GM12875 (cell line): ENCODE data around the gene NR6A1.

Source experiments
- H3K4me3 ChIP-seq: one replicate; pipeline ENCODE4 v1.5.1; 2011; ENCODE audit warnings: low read depth, low read length, control low read depth
- TF ChIP-seq, protein P1 (sequence below): IDR thresholded peaks from 2 replicates; pipeline ENCODE4 v1.5.1; 2011; ENCODE audit warnings: low read depth, mild to moderate bottlenecking, control low read depth, inconsistent platforms, low read length, moderate library complexity, borderline replicate concordance; ENCODE audit not compliant: insufficient read depth

Gene NR6A1

DNA sequence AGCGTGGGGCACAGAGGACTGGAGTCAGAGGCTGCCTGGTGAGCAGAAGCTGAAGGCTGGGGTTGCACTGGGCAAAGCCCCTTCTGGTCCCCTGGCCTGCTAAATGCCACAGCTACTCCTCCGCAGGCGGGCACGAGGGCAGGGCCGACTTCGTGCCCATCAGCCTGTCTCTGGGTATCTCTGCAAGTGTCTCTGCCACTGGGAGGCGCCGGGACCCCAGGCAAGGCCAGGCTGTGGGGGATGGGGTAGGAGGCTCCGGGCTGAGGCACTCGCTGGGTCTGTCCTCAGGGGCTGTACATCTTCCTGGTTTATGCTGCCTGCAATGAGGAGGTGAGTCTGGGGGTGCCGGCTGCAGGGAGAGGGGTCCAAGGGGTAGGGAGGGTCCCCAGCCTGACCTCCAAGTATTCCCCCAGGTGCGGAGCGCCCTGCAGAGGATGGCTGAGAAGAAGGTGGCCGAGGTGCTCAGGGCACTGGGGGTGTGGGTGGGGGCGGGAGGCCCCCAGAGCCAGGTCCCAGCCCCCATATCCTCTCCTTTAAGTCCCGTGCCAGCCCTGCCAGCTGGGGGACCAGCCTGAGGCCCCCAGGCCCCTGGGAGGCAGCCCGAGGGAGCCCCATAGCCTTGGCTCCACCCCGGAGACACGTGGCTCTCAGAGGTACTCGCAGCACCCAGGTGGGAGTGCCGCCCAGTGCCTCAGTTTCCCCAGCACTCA lies 295.8 kb downstream of the NR6A1 start:
- H3K4me3 ChIP-seq: no peak overlapping the region
- TF ChIP-seq, protein P1, sequence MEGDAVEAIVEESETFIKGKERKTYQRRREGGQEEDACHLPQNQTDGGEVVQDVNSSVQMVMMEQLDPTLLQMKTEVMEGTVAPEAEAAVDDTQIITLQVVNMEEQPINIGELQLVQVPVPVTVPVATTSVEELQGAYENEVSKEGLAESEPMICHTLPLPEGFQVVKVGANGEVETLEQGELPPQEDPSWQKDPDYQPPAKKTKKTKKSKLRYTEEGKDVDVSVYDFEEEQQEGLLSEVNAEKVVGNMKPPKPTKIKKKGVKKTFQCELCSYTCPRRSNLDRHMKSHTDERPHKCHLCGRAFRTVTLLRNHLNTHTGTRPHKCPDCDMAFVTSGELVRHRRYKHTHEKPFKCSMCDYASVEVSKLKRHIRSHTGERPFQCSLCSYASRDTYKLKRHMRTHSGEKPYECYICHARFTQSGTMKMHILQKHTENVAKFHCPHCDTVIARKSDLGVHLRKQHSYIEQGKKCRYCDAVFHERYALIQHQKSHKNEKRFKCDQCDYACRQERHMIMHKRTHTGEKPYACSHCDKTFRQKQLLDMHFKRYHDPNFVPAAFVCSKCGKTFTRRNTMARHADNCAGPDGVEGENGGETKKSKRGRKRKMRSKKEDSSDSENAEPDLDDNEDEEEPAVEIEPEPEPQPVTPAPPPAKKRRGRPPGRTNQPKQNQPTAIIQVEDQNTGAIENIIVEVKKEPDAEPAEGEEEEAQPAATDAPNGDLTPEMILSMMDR: 0 out of 2 replicates have a peak, but pooled peaks have one; percentile 7

DNA sequence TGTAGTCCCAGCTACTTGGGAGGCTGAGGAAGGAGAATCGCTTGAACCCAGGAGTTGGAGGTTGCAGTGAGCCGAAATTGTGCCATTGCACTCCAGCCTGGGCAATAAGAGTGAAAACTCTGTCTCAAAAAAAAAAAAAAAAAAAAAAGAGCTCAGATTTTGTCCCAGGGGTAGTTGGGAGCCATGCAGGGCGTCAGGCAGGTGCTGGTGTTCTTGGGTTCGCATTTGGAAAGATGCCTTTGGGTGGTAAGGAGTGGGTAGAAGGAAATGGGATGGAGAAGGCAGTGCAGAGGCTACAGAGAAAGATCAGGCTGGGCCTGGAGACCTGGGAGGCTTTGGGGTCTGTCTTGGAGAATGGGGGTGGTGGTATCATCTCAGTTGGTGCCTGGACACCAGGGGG lies 297.0 kb downstream of the NR6A1 start:
- H3K4me3 ChIP-seq: no peak overlapping the region
- TF ChIP-seq, protein P1: no peak

DNA sequence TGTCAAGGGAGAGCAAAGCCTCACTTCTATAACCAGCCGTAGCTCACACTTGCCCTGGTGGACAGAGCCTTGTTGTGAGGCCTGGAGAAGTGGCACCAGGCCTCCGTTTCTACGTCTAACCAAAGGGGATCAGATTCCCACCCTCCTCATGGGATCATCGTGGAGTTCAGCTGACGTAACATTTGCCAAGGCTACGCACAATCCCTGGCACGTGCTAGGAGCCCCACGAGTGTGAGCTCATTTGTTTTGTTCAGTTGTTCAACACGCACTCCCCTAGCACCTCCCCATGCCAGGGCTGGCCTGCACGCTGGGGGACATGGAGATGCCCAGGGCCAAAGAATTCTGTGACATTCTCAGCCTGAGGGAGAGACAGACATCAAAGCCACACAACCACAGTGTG lies 297.8 kb downstream of the NR6A1 start:
- TF ChIP-seq, protein P1: no peak
- no peak overlapping the region for H3K4me3 ChIP-seq

DNA sequence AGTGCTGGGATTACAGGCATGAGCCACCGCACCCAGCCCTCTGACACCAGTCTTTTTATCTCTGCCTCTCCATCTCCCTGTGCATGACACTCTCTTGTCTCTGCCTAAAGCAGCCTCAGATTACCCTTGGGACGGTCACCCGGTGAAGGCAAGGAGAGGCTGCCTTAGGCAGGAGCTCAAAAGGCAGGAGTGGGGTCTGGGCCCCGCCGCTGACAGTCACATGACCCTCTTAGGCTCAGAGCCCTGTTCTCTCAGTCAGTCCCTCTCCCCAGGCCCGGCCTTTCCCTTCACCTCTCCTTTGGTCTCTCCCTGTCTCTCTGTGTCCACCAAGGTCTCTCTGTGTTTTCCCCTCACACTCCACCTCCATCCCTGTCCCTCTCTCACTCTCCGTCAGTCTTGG lies 298.3 kb downstream of the NR6A1 start:
- H3K4me3 ChIP-seq: no peak overlapping the region
- TF ChIP-seq, protein P1: no peak

DNA sequence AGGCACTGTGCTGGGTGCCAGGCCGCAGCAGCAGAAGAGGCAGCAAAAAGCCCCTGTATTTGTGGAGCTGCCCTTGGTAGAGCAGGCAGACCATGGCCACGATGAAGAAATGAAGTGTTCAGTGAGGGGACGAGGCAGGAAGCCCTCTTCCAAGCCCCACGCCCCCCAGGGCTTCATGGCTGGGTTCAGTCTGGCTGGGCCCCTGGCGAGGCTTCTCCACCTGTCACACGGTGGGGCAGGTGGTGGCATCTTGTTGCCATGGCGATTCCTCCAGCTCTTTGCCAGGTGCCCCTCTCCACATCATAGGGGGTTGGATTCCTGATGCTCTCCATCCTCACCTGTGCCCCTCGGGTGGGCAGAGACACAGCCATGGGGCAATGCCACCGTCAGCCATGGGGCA lies 299.4 kb downstream of the NR6A1 start:
- TF ChIP-seq, protein P1: no peak
- no peak overlapping the region for H3K4me3 ChIP-seq

DNA sequence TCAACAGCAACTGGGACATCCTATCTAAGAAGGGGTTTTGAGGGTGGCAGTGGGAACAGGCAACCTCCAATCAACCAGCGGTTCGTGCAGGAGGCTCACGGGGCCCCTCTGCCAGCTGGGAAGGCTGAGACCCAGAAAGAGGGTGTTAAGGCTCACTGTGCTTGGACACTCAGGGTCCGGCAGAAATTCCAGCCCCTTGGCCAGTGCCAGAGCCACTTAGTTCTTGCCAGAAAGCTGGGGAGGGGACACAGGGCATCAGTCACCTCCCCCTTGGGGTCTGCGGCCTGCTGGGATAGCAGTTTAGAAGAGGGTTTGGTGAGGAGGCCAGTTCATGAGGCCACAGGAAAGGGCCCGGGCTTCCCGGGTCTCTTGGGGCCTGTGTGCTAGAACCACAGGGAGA lies 300.4 kb downstream of the NR6A1 start:
- TF ChIP-seq, protein P1: no peak
- H3K4me3 ChIP-seq: no peak overlapping the region

DNA sequence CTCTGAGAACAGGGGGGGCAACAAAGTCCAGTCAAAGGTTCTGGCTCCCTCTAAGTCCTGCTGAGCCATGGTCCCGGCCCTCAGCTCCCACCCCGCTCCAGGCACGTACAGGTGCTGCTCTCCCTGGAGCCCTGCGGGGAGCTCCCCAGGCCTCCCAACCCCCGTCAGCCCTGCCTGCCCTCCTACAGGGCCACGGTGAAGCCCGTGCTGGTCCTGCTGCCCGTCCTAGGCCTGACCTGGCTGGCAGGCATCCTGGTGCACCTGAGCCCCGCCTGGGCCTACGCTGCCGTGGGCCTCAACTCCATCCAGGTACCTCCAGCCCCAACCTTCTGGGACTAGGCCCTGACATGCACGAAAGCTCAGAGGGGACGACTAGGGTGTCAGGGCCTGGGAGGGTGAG lies 300.8 kb downstream of the NR6A1 start:
- TF ChIP-seq, protein P1: no peak

More for the DNA sequence above, 300.8 kb downstream of the NR6A1 start:
- no peak overlapping the region for H3K4me3 ChIP-seq
